Smooth muscle cell (in vitro differentiated cells): Measurements from ENCODE around the gene HIVEP3. TPM values are rescaled to one million over a fixed set of nuclear protein-coding genes. Genes with fewer than 3 reads are reported as not detected.

Experiments used
- DNase-seq: peaks from one replicate; lab custom pipeline; 2025; ENCODE audit not compliant: unreplicated experiment; lab: John Stamatoyannopoulos, UW
- H2AFZ ChIP-seq: fragments of 200-600 bp; sonication (generic); 2 replicates; pipeline ENCODE4 v1.6.0; 2016; ENCODE audit warnings: antibody characterized with exemption, low read depth, mild to moderate bottlenecking
- H3F3A ChIP-seq: fragments of 200-600 bp; sonication (generic); 2 replicates; pipeline ENCODE4 v1.6.0; 2017; ENCODE audit warnings: antibody characterized with exemption, low read depth
- H3K27ac ChIP-seq: fragments of 200-600 bp; sonication (generic); 2 replicates; pipeline ENCODE4 v1.5.1; 2016; ENCODE audit warnings: low read depth, mild to moderate bottlenecking
- H3K27me3 ChIP-seq: fragments of 200-600 bp; sonication (generic); 2 replicates; pipeline ENCODE4 v1.6.1; 2016; ENCODE audit warnings: low read depth, mild to moderate bottlenecking
- H3K36me3 ChIP-seq: fragments of 200-600 bp; sonication (generic); 2 replicates; pipeline ENCODE4 v1.5.1; 2016; ENCODE audit warnings: low read depth
- H3K4me1 ChIP-seq: fragments of 200-600 bp; sonication (generic); 2 replicates; pipeline ENCODE4 v1.5.1; 2016; ENCODE audit warnings: low read depth
- H3K4me2 ChIP-seq: fragments of 200-600 bp; sonication (generic); 2 replicates; pipeline ENCODE4 v1.6.0; 2016; ENCODE audit warnings: mild to moderate bottlenecking
- H3K4me3 ChIP-seq: fragments of 200-600 bp; sonication (generic); 2 replicates; pipeline ENCODE4 v1.5.1; 2016; ENCODE audit warnings: mild to moderate bottlenecking
- H3K79me2 ChIP-seq: fragments of 200-600 bp; sonication (generic); 2 replicates; pipeline ENCODE4 v1.6.0; 2016; ENCODE audit warnings: low read depth, mild to moderate bottlenecking
- H3K9ac ChIP-seq: fragments of 200-600 bp; sonication (generic); 2 replicates; pipeline ENCODE4 v1.6.0; 2016; ENCODE audit warnings: low read depth
- H3K9me3 ChIP-seq: fragments of 200-600 bp; sonication (generic); replicated peaks from 2 replicates; pipeline ENCODE4 v1.5.1; 2016; ENCODE audit warnings: low read depth
- H4K20me1 ChIP-seq: fragments of 200-600 bp; sonication (generic); 2 replicates; pipeline ENCODE4 v1.6.0; 2016; ENCODE audit warnings: low read depth
- CTCF ChIP-seq: fragments of 200-600 bp; sonication (generic); IDR thresholded peaks from 2 replicates; pipeline ENCODE4 v1.5.1; 2017; ENCODE audit warnings: borderline replicate concordance, mild to moderate bottlenecking, antibody characterized with exemption; ENCODE audit not compliant: insufficient read depth, poor library complexity, severe bottlenecking
- WGBS: methylation state at CpG from one replicate; pipeline ENCODE4 v1.1.7; 2016; ENCODE audit warnings: low lambda C conversion rate; 5-methylcytosine and 5-hydroxymethylcytosine counted together
- polyA plus RNA-seq: library from polyadenylated mRNA; unstranded; fragments of >200 nt; fragmentation: Nextera tagmentation; extraction: Ambion mirVana; gene quantifications from 2 replicates; pipeline ENCODE4 v1.2.1, GENCODE V29; 2016
- total RNA-seq: library from RNA; depleted of rRNA; stranded (reverse); fragments of >200 nt; gene quantifications from 2 replicates; pipeline ENCODE4 v1.2.3, GENCODE V29; 2014

The HIVEP3 gene
- total and polyA plus RNA-seq, 2 experiments from 2014 or later = 2.1 to 6.4 TPM

DNA sequence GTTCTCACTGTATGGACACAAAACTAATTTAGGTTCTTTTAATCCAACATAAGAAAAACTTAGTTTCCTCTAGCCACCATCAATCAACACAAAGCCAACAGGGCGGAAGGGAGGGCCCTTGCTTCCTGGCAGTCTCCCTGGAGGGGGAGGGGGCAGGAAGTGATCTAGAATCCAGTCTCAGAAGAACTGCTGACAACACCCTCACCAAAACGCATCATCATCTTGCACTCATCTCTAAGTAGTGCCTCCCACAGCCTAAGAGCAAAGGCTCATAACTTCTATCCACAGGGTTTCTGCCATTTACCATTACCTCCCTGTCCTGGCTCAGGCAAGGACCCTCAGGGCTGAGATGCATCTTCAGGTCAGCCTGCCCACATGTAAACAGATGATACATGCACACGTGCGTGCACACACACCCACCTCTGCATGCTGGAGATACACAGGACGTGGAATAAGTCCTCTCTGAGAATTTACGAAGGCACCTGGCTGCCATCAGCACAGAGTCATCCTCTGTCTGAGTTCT is 20.5 kb downstream of the HIVEP3 start:
- no peaks in the 10 kb centered on the region for H3K36me3 ChIP-seq
- H3K4me3 ChIP-seq = no peak overlapping the region
- H4K20me1 ChIP-seq = no peaks in the 10 kb centered on the region
- no peak for TF ChIP-seq CTCF
- WGBS = 72% methylated on average over 6 of the region's 6 CpGs
- H3K4me2 ChIP-seq = no peak overlapping the region
- H3K4me1 ChIP-seq = peaks cover 17% of the 10 kb centered on the region
- no peaks in the 10 kb centered on the region for H3K79me2 ChIP-seq
- H3K27ac ChIP-seq = no peak overlapping the region
- no peak overlapping the region for H3K9ac ChIP-seq
- H3F3A ChIP-seq = peaks cover 8% of the 10 kb centered on the region
- no peak overlapping the region for H2AFZ ChIP-seq
- DNase-seq = no peak
- no peaks in the 10 kb centered on the region for H3K27me3 ChIP-seq
- H3K9me3 ChIP-seq = no peaks in the 10 kb centered on the region

GRCh38 chr1:41895552-41895951 is 23.2 kb downstream of the HIVEP3 start:
- H2AFZ ChIP-seq = no peak overlapping the region
- no peak overlapping the region for H3K9ac ChIP-seq
- H3K4me2 ChIP-seq = no peak overlapping the region
- no peaks in the 10 kb centered on the region for H3K79me2 ChIP-seq
- no peak for TF ChIP-seq CTCF
- H3F3A ChIP-seq = no peaks in the 10 kb centered on the region
- H3K9me3 ChIP-seq = no peaks in the 10 kb centered on the region
- DNase-seq = no peak
- no peaks in the 10 kb centered on the region for H4K20me1 ChIP-seq
- 95% methylated on average over 4 of the region's 4 CpGs for WGBS
- H3K27me3 ChIP-seq = no peaks in the 10 kb centered on the region
- H3K27ac ChIP-seq = no peak overlapping the region
- H3K4me3 ChIP-seq = no peak overlapping the region
- H3K36me3 ChIP-seq = no peaks in the 10 kb centered on the region
- H3K4me1 ChIP-seq = peaks cover 12% of the 10 kb centered on the region

- no peaks in the 10 kb centered on the region for H4K20me1 ChIP-seq
- no peak overlapping the region for H3K27ac ChIP-seq
- H3K9ac ChIP-seq = no peak overlapping the region
- H3K4me3 ChIP-seq = no peak overlapping the region
- H3K36me3 ChIP-seq = no peaks in the 10 kb centered on the region
- WGBS = 86% methylated on average over 6 of the region's 6 CpGs
- no peak overlapping the region for H2AFZ ChIP-seq
- H3K79me2 ChIP-seq = no peaks in the 10 kb centered on the region
- DNase-seq = no peak
- H3F3A ChIP-seq = no peaks in the 10 kb centered on the region
- H3K4me2 ChIP-seq = no peak overlapping the region
- H3K27me3 ChIP-seq = no peaks in the 10 kb centered on the region
- H3K9me3 ChIP-seq = no peaks in the 10 kb centered on the region
- H3K4me1 ChIP-seq = peaks cover 12% of the 10 kb centered on the region
- TF ChIP-seq CTCF = no peak
Measured at GRCh38 chr1:41894808-41895483, 23.8 kb downstream of the HIVEP3 start.
